Adipocyte (in vitro differentiated cells): ENCODE results near the gene HS3ST4.

ENCODE experiments used
- DNase-seq: peaks from one replicate; pipeline ENCODE4 v3.0.0-alpha.2; 2015; ENCODE audit warnings: low read depth
- H3K27me3 ChIP-seq: replicated peaks from 2 replicates; pipeline ENCODE4 v1.7.0; 2013; ENCODE audit warnings: mild to moderate bottlenecking, low read length, moderate library complexity; ENCODE audit not compliant: control insufficient read depth, insufficient read depth
- H3K36me3 ChIP-seq: 2 replicates; pipeline ENCODE4 v1.7.0; 2013; ENCODE audit warnings: low read length, mild to moderate bottlenecking, moderate library complexity; ENCODE audit not compliant: control insufficient read depth, insufficient read depth, severe bottlenecking
- H3K4me1 ChIP-seq: 2 replicates; pipeline ENCODE4 v1.7.0; 2013; ENCODE audit warnings: mild to moderate bottlenecking, low read length, moderate library complexity; ENCODE audit not compliant: control insufficient read depth, insufficient read depth
- H3K4me3 ChIP-seq: 2 replicates; pipeline ENCODE4 v1.7.0; 2013; ENCODE audit warnings: mild to moderate bottlenecking, low read length, moderate library complexity
- H3K9ac ChIP-seq: 2 replicates; pipeline ENCODE4 v1.7.0; 2013; ENCODE audit warnings: mild to moderate bottlenecking, low read length, moderate library complexity
- H3K9me3 ChIP-seq: 2 replicates; pipeline ENCODE4 v1.7.0; 2013; ENCODE audit warnings: mild to moderate bottlenecking, low read length, moderate library complexity; ENCODE audit not compliant: control insufficient read depth

Gene HS3ST4

GRCh38 chr16:25691519-25692091 is at the start of gene HS3ST4:
TSS of gene HS3ST4 (plus strand) at chr16:25691959.
- Histone ChIP-seq H3K4me1 (no peaks in the 10 kb centered on the region), H3K9ac (no peak within 1 kb of the TSS), H3K27me3 (peaks cover 56% of the 10 kb centered on the region), H3K36me3 (no peaks in the 10 kb centered on the region), H3K9me3 (no peaks in the 10 kb centered on the region), H3K4me3 (no peak within 1 kb of the TSS)
- DNase-seq, result no peak

GRCh38 chr16:25643633-25644032 is 48.1 kb upstream of the HS3ST4 start:
- peaks cover 4% of the 10 kb centered on the region for H3K9me3 ChIP-seq
- H3K27me3 ChIP-seq, result no peaks in the 10 kb centered on the region

GRCh38 chr16:25656639-25657038 is 35.1 kb upstream of the HS3ST4 start:
- Histone ChIP-seq H3K9me3 (peaks cover 3% of the 10 kb centered on the region), H3K36me3 (no peaks in the 10 kb centered on the region), H3K4me1 (no peaks in the 10 kb centered on the region), H3K27me3 (no peaks in the 10 kb centered on the region), H3K9ac (no peak overlapping the region), H3K4me3 (no peak overlapping the region)
- no peak for DNase-seq

More at GRCh38 chr16:25643633-25644032, 48.1 kb upstream of the HS3ST4 start:
- DNase-seq, result no peak
- Histone ChIP-seq H3K4me3 (no peak overlapping the region), H3K9ac (no peak overlapping the region), H3K36me3 (no peaks in the 10 kb centered on the region), H3K4me1 (no peaks in the 10 kb centered on the region)

GRCh38 chr16:25676820-25677219 is 14.9 kb upstream of the HS3ST4 start:
- no peak overlapping the region for H3K9ac ChIP-seq
- no peaks in the 10 kb centered on the region for H3K4me1 ChIP-seq
- no peaks in the 10 kb centered on the region for H3K36me3 ChIP-seq
- H3K27me3 ChIP-seq, result no peaks in the 10 kb centered on the region
- no peak for DNase-seq
- no peaks in the 10 kb centered on the region for H3K9me3 ChIP-seq
- H3K4me3 ChIP-seq, result no peak overlapping the region

- no peak for DNase-seq
- no peaks in the 10 kb centered on the region for H3K27me3 ChIP-seq
Measured at GRCh38 chr16:25679511-25679910, 12.2 kb upstream of the HS3ST4 start.

GRCh38 chr16:25689137-25689836 is 2.5 kb upstream of the HS3ST4 start:
- H3K36me3 ChIP-seq, result no peaks in the 10 kb centered on the region
- no peak for DNase-seq
- no peaks in the 10 kb centered on the region for H3K4me1 ChIP-seq
- no peak overlapping the region for H3K9ac ChIP-seq
- peaks cover 41% of the 10 kb centered on the region for H3K27me3 ChIP-seq
- no peaks in the 10 kb centered on the region for H3K9me3 ChIP-seq
- no peak overlapping the region for H3K4me3 ChIP-seq

More at GRCh38 chr16:25679511-25679910, 12.2 kb upstream of the HS3ST4 start:
- Histone ChIP-seq H3K9ac (no peak overlapping the region), H3K36me3 (no peaks in the 10 kb centered on the region), H3K4me1 (no peaks in the 10 kb centered on the region), H3K4me3 (no peak overlapping the region), H3K9me3 (no peaks in the 10 kb centered on the region)

- no peak overlapping the region for H3K4me3 ChIP-seq
- H3K27me3 ChIP-seq, result peaks cover 52% of the 10 kb centered on the region
- no peak for DNase-seq
- no peaks in the 10 kb centered on the region for H3K36me3 ChIP-seq
- no peaks in the 10 kb centered on the region for H3K4me1 ChIP-seq
- no peak overlapping the region for H3K9ac ChIP-seq
- no peaks in the 10 kb centered on the region for H3K9me3 ChIP-seq
Measured at GRCh38 chr16:25690552-25691143, 1.1 kb upstream of the HS3ST4 start.

- Histone ChIP-seq H3K36me3 (no peaks in the 10 kb centered on the region), H3K9me3 (no peaks in the 10 kb centered on the region), H3K4me3 (no peak overlapping the region), H3K9ac (no peak overlapping the region), H3K4me1 (no peaks in the 10 kb centered on the region), H3K27me3 (peaks cover 60% of the 10 kb centered on the region)
- DNase-seq, result no peak
Measured at GRCh38 chr16:25692351-25692741, 587 bp downstream of the HS3ST4 start.

GRCh38 chr16:25692742-25693508 is 1.2 kb downstream of the HS3ST4 start:
- no peak for DNase-seq
- no peaks in the 10 kb centered on the region for H3K9me3 ChIP-seq
- H3K9ac ChIP-seq, result no peak overlapping the region
- no peaks in the 10 kb centered on the region for H3K36me3 ChIP-seq
- H3K4me1 ChIP-seq, result no peaks in the 10 kb centered on the region
- no peak overlapping the region for H3K4me3 ChIP-seq
- H3K27me3 ChIP-seq, result peaks cover 60% of the 10 kb centered on the region

GRCh38 chr16:25693631-25694030 is 1.9 kb downstream of the HS3ST4 start:
- H3K4me1 ChIP-seq, result no peaks in the 10 kb centered on the region
- DNase-seq, result no peak
- H3K9ac ChIP-seq, result no peak overlapping the region
- H3K36me3 ChIP-seq, result no peaks in the 10 kb centered on the region
- H3K27me3 ChIP-seq, result peaks cover 60% of the 10 kb centered on the region
- H3K4me3 ChIP-seq, result no peak overlapping the region
- no peaks in the 10 kb centered on the region for H3K9me3 ChIP-seq

- Histone ChIP-seq H3K4me3 (no peak overlapping the region), H3K4me1 (no peaks in the 10 kb centered on the region), H3K9ac (no peak overlapping the region), H3K9me3 (no peaks in the 10 kb centered on the region), H3K27me3 (peaks cover 22% of the 10 kb centered on the region), H3K36me3 (no peaks in the 10 kb centered on the region)
- DNase-seq, result no peak
Measured at GRCh38 chr16:25699069-25699468, 7.3 kb downstream of the HS3ST4 start.
